Lower leg skin (tissue), 4 donors: ENCODE measurements around the gene ILDR2. TPM values are rescaled to one million over a fixed set of nuclear protein-coding genes. Genes with fewer than 3 reads are reported as not detected.

Source experiments
- DNase-seq, 2 donors: peaks; one replicate each; pipeline ENCODE4 v3.0.0-alpha.2; 2019; ENCODE audit warnings: low spot score in 2 of 2
- H3K4me3 ChIP-seq: fragments of 200-600 bp; sonication (generic); 2 replicates; pipeline ENCODE4 v1.5.1; 2017; ENCODE audit warnings: mild to moderate bottlenecking, low read depth; ENCODE audit not compliant: poor library complexity, severe bottlenecking
- POLR2A ChIP-seq, 2 donors: fragments of 450-650 bp; IDR thresholded peaks; one replicate each; pipeline ENCODE4 v1.6.1; 2016 to 2017; ENCODE audit warnings: antibody characterized with exemption in 2 of 2, mild to moderate bottlenecking in 1 of 2, moderate library complexity in 1 of 2
- WGBS, 2 donors: methylation state at CpG; one replicate each; pipeline ENCODE4 v1.1.5; 2018; 5-methylcytosine and 5-hydroxymethylcytosine counted together
- intact Hi-C: fragments of 100-400 bp; cut with DNase I; formaldehyde crosslinking; loops from one replicate; pipeline ENCODE4 v1.15.0; 2023; ENCODE audit warnings: low total_unique reads
- total RNA-seq, 4 donors: library from RNA; depleted of rRNA; stranded (reverse); fragments of >200 nt; gene quantifications; one replicate each; pipeline ENCODE4 v1.1.0, GENCODE V29; 2016
- TF ChIP-seq, protein P1 (sequence below), 3 donors: fragments of 450-650 bp; IDR thresholded peaks; one replicate each; pipeline ENCODE4 v1.5.1; 2016; ENCODE audit warnings: antibody characterized with exemption in 3 of 3, mild to moderate bottlenecking in 3 of 3, moderate library complexity in 2 of 3

ILDR2 gene
- total RNA-seq, 4 donors from 2014 or later: 0.29 to 0.46 (median 0.42) TPM; not detected in 1

DNA sequence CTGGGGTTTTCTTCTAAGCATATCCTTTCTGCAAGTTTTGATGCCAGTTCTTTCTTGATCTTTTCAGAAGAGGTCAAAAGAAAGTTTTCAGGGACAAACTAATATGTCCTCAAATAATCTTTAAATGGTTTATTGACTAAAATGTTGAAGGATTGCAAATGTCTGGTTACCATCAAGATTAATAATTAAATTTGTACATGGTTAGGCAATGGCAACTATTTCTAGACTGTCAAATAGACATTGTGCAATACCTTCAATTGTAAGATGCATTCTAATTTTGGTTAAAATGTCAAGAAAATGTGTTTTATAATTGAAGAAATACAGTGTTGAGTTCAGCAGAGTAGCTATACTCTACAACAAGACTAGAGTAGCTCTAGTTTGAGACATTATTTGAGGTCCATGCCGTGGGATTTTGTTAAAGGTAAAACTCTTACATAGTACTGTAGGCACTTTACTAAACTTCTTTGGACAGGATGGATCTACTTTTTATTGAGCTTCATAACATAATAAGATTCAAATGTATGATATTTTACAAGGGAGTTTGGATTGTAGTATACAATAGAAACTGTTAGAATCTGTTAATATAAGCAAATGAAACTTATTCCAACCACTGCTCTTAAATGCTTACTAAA, 36.3 kb upstream of the ILDR2 start:
- DNase-seq: no peak
- no peak for TF ChIP-seq POLR2A (IDR thresholded peaks at IDR 0.05)
- TF ChIP-seq, protein P1, sequence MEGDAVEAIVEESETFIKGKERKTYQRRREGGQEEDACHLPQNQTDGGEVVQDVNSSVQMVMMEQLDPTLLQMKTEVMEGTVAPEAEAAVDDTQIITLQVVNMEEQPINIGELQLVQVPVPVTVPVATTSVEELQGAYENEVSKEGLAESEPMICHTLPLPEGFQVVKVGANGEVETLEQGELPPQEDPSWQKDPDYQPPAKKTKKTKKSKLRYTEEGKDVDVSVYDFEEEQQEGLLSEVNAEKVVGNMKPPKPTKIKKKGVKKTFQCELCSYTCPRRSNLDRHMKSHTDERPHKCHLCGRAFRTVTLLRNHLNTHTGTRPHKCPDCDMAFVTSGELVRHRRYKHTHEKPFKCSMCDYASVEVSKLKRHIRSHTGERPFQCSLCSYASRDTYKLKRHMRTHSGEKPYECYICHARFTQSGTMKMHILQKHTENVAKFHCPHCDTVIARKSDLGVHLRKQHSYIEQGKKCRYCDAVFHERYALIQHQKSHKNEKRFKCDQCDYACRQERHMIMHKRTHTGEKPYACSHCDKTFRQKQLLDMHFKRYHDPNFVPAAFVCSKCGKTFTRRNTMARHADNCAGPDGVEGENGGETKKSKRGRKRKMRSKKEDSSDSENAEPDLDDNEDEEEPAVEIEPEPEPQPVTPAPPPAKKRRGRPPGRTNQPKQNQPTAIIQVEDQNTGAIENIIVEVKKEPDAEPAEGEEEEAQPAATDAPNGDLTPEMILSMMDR (IDR thresholded peaks at IDR 0.05): no peak
- intact Hi-C loops: no loop called here
- H3K4me3 ChIP-seq: no peak overlapping the region
- WGBS, 2 donors: 83 to 96% methylated on average over 1 of the region's 1 CpG

DNA sequence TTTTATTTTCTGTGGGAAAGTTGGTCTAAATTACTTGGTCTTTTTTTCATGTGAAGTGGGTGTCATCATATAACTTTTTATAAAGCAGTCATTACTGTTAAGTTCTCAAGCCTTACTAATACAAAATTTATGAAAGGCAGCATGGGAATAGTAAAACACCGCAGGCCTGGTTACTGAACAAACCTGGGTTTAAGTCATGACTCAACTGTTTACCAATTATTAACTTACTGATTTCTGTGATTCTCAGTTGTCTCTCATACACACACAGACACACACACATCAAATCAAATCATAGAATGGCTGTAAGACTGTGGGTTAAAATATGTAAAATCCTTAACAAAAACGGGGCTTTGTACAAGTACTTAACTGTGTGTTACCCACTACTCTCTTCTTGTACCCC, 28.4 kb upstream of the ILDR2 start:
- no peak for DNase-seq
- intact Hi-C loops: no loop called here
- TF ChIP-seq, protein P1 (IDR thresholded peaks at IDR 0.05): no peak
- no peak for TF ChIP-seq POLR2A (IDR thresholded peaks at IDR 0.05)
- WGBS, 2 donors: 73 to 75% methylated on average over 2 of the region's 2 CpGs
- no peak overlapping the region for H3K4me3 ChIP-seq

DNA sequence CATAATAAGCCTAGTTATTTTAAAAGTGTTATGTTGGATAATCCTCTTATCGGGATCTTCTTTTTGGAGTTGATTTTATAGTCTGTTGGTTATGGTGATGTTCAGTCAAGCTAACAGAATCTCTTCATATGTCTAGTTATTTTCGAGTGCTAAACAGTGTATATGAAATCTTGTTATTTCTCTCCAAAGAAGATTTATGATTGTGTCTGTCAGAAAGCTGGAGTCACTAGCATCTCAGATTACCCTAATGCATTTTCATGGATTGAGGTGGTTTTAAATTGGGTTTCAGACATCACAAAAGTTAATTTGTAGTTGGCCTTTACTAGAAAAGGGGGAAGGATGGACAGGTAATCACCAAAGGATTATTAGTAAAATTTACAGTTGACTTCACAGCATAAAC, 27.0 kb upstream of the ILDR2 start:
- WGBS, 2 donors: 71 to 75% methylated on average over 2 of the region's 2 CpGs
- TF ChIP-seq POLR2A (IDR thresholded peaks at IDR 0.05): no peak
- TF ChIP-seq, protein P1 (IDR thresholded peaks at IDR 0.05): no peak
- H3K4me3 ChIP-seq: no peak overlapping the region
- intact Hi-C loops: no loop called here
- DNase-seq: no peak

DNA sequence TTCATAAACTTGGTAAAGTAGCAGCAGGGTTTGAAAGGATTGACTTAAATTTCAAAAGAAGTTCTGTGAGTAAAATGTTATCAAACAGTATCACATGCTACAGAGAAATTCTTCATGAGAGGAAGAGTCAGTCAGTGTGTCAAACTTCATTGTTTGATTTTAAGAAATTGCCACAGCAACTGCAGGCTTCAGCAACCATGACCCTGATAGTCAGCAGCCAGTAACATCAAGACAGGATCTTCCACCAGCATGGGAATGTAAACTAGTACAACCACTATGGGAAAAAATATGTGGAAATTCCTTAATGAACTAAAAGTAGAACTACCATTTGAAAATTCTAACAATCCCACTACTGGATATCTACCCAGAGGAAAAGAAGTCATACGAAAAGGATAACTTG, 25.2 kb upstream of the ILDR2 start:
- TF ChIP-seq POLR2A (IDR thresholded peaks at IDR 0.05): no peak
- TF ChIP-seq, protein P1 (IDR thresholded peaks at IDR 0.05): no peak
- WGBS, 2 donors: 56 to 67% methylated on average over 1 of the region's 1 CpG
- no peak overlapping the region for H3K4me3 ChIP-seq
- no peak for DNase-seq
- intact Hi-C loops: no loop called here

DNA sequence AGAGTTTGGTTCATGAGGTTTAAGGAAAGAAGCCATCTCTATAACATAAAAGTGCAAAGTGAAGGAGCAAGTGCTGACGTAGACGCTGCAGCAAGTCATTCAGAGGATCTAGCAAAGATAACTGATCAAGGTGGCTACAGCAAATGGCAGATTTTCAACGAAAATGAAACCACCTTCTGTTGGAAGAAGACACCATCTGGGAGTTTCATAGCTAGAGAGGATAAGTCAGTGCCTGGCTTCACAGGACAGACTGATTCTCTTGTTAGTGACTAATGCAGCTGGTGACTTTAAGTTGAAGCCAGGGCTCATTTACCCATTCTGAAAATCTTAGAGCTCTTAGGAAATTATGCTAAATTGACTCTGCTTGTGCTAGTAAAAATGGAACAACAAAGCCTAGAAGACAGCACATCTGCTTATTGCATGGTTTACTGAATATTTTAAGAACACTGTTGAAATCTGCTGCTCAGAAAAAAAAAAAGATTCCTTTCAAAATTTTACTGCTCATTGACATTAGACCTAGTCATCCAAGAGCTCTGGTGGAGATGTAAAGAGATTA, 24.2 kb upstream of the ILDR2 start:
- TF ChIP-seq, protein P1 (IDR thresholded peaks at IDR 0.05): no peak
- no peak for TF ChIP-seq POLR2A (IDR thresholded peaks at IDR 0.05)
- intact Hi-C loops: no loop called here
- WGBS, 2 donors: 74 to 77% methylated on average over 3 of the region's 3 CpGs
- H3K4me3 ChIP-seq: no peak overlapping the region
- DNase-seq: no peak

DNA sequence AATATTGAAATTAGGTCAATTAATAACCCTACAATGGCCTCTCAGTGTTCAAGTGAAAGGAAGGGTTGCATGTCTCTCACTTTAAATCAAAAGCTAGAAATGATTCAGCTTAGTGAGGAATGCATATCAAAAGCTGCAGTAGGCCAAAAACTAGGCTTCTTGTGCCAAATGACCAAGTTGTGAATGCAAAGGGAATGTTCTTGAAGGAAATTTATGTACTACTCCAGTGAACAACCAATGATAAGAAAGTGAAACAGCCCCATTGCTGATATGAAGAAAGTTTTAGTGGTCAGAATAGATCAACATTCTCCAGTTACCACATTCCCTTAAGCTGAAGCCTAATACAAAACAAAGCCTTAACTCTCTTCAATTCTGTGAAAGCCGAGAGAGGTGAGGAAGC, 23.7 kb upstream of the ILDR2 start:
- no peak for TF ChIP-seq POLR2A (IDR thresholded peaks at IDR 0.05)
- TF ChIP-seq, protein P1 (IDR thresholded peaks at IDR 0.05): no peak
- 83 to 88% methylated on average over 1 of the region's 1 CpG for WGBS, 2 donors
- DNase-seq: no peak
- intact Hi-C loops: no loop called here
- no peak overlapping the region for H3K4me3 ChIP-seq
